Stimulated activated CD4-positive, alpha-beta T cell treated with anti-CD3 and anti-CD28 coated beads, Interleukin-2, amount 100 ng/mL, for 24 hours (primary cell): ENCODE results near the gene CFAP54.

ENCODE experiments used
- DNase-seq, 2 donors: peaks; one replicate each; pipeline ENCODE4 v3.0.0-alpha.2; 2020

CFAP54 gene

GRCh38 chr12:96858162-96858561 lies 368.8 kb downstream of the CFAP54 start:
- no peak for DNase-seq

- no peak for DNase-seq
Measured at GRCh38 chr12:96861656-96862055, 372.3 kb downstream of the CFAP54 start.

- DNase-seq, result no peak
Measured at GRCh38 chr12:96862326-96862725, 372.9 kb downstream of the CFAP54 start.

GRCh38 chr12:96864335-96864734 lies 375.0 kb downstream of the CFAP54 start:
- DNase-seq, result no peak

GRCh38 chr12:96866801-96867590 lies 377.6 kb downstream of the CFAP54 start:
- DNase-seq, result no peak

- DNase-seq, result no peak
Measured at GRCh38 chr12:96870946-96871345, 381.6 kb downstream of the CFAP54 start.

GRCh38 chr12:96872961-96873360 lies 383.6 kb downstream of the CFAP54 start:
- no peak for DNase-seq

GRCh38 chr12:96874211-96874610 lies 384.8 kb downstream of the CFAP54 start:
- no peak for DNase-seq

- DNase-seq, result no peak
Measured at GRCh38 chr12:96876966-96877365, 387.6 kb downstream of the CFAP54 start.

GRCh38 chr12:96878704-96879103 lies 389.3 kb downstream of the CFAP54 start:
- no peak for DNase-seq

- no peak for DNase-seq
Measured at GRCh38 chr12:96879301-96879700, 389.9 kb downstream of the CFAP54 start.

- DNase-seq, result no peak
Measured at GRCh38 chr12:96880220-96880619, 390.8 kb downstream of the CFAP54 start.

- no peak for DNase-seq
Measured at GRCh38 chr12:96881608-96882007, 392.2 kb downstream of the CFAP54 start.

- no peak for DNase-seq
Measured at GRCh38 chr12:96882862-96883261, 393.5 kb downstream of the CFAP54 start.

- no peak for DNase-seq
Measured at GRCh38 chr12:96883571-96883970, 394.2 kb downstream of the CFAP54 start.

GRCh38 chr12:96886998-96887677 lies 397.8 kb downstream of the CFAP54 start:
- DNase-seq, result no peak

- no peak for DNase-seq
Measured at GRCh38 chr12:96889273-96889933, 400.0 kb downstream of the CFAP54 start.

GRCh38 chr12:96890331-96890730 lies 401.0 kb downstream of the CFAP54 start:
- no peak for DNase-seq

- DNase-seq, result no peak
Measured at GRCh38 chr12:96892104-96892503, 402.7 kb downstream of the CFAP54 start.

GRCh38 chr12:96897421-96897820 lies 408.0 kb downstream of the CFAP54 start:
- DNase-seq, result no peak

GRCh38 chr12:96901175-96901574 lies 411.8 kb downstream of the CFAP54 start:
- DNase-seq, result no peak

GRCh38 chr12:96902076-96902475 lies 412.7 kb downstream of the CFAP54 start:
- no peak for DNase-seq

GRCh38 chr12:96906498-96906848 lies 417.1 kb downstream of the CFAP54 start:
- no peak for DNase-seq
